K562 (cell line): ENCODE results near the gene KLHL22. TPM values are rescaled to one million over a fixed set of nuclear protein-coding genes. Genes with fewer than 3 reads are reported as not detected.
"Not testable (repeated sequence)": the region's sequence is repeated elsewhere in the genome, so short reads cannot be mapped to it uniquely, and the experiment has no call there.

Experiments
- ATAC-seq: fragments of 200-7000 bp; cut with Tn5 transposase; 3 replicates; pipeline ENCODE4 v1.9.1; 2020; ENCODE audit warnings: moderate library complexity
- BruUV-seq: library from RNA; stranded (reverse); fragments of 400-500 nt; replicated peaks from 2 replicates; lab custom pipeline; 2021; lab: Mats Ljungman, UMichigan
- CTCF ChIA-PET: fragments of 300-600 bp; formaldehyde crosslinking; extraction: SDS; loops from one replicate; lab custom pipeline; 2021; ENCODE audit warnings: low intra/inter-chr PET ratio; lab: Yijun Ruan, JAX
- POLR2A ChIA-PET: fragments of 300-600, 350-650 bp; sonication (Branson Sonifier 250); formaldehyde crosslinking; extraction: SDS; loops from one replicate; lab custom pipeline; 2021; ENCODE audit warnings: antibody characterized with exemption, inconsistent platforms; lab: Yijun Ruan, JAX
- DNase-seq, 4 experiments: peaks; one replicate each; pipeline versions ENCODE4 v3.0.0 to v3.0.0-alpha.2; 2011 to 2018; ENCODE audit warnings: low spot score in 3 of 4, mixed read lengths in 3 of 4; ENCODE audit errors: extremely low read depth in 1 of 4
- FAIRE-seq: peaks from 2 replicates; lab custom pipeline; 2011; peaks lifted over from hg19 to GRCh38; lab: Jason Lieb, UNC
- H2AFZ ChIP-seq: 2 replicates; pipeline ENCODE4 v1.6.0; 2011; ENCODE audit warnings: low read depth, low read length, control low read depth, inconsistent platforms
- H3K27ac ChIP-seq: fragments of 200-600 bp; 3 replicates; pipeline ENCODE4 v1.8.0; 2011; ENCODE audit warnings: low read depth, mild to moderate bottlenecking, control low read depth, inconsistent platforms, low read length, moderate library complexity, mixed read lengths; ENCODE audit errors: extremely low read depth
- H3K27me3 ChIP-seq, 2 experiments: fragments of 300-600 bp in 1 of 2; 2 replicates in 1 of 2; 3 replicates in 1 of 2; pipeline versions ENCODE4 v1.6.0 to v1.8.0; 2011; ENCODE audit warnings: inconsistent platforms in 2 of 2, low read length in 2 of 2, mild to moderate bottlenecking in 1 of 2, mixed read lengths in 1 of 2, moderate library complexity in 1 of 2; ENCODE audit not compliant: control insufficient read depth in 2 of 2, insufficient read depth in 2 of 2
- H3K36me3 ChIP-seq: fragments of 300-600 bp; 3 replicates; pipeline ENCODE4 v1.8.0; 2011; ENCODE audit warnings: mild to moderate bottlenecking, low read length, inconsistent platforms; ENCODE audit not compliant: control insufficient read depth, insufficient read depth
- H3K4me1 ChIP-seq, 2 experiments: fragments of 200-600 bp in 1 of 2; replicated peaks in 1 of 2; 2 replicates in 1 of 2; 3 replicates in 1 of 2; pipeline versions ENCODE4 v1.5.1 to v1.8.0; 2011; ENCODE audit warnings: inconsistent platforms in 2 of 2, low read length in 2 of 2, mild to moderate bottlenecking in 1 of 2, mixed read lengths in 1 of 2, moderate library complexity in 1 of 2; ENCODE audit not compliant: control insufficient read depth in 2 of 2, insufficient read depth in 2 of 2
- H3K4me2 ChIP-seq: 2 replicates; pipeline ENCODE4 v1.6.1; 2011; ENCODE audit warnings: low read length, control low read depth, inconsistent platforms, mixed read lengths; ENCODE audit not compliant: insufficient read depth
- H3K4me3 ChIP-seq: fragments of 200-600 bp; sonication (generic), shearing (Covaris generic); 2 replicates; pipeline ENCODE4 v1.5.1; 2016; ENCODE audit warnings: control low read depth, inconsistent platforms
- H3K79me2 ChIP-seq: fragments of 200-600 bp; 3 replicates; pipeline ENCODE4 v1.8.0; 2011; ENCODE audit warnings: low read length, inconsistent platforms; ENCODE audit not compliant: control insufficient read depth, insufficient read depth
- H3K9ac ChIP-seq, 2 experiments: 2 replicates each; pipeline versions ENCODE4 v1.6.0 to v1.6.1; 2011; ENCODE audit warnings: low read depth in 2 of 2, low read length in 2 of 2, control low read depth in 1 of 2, inconsistent platforms in 1 of 2, mild to moderate bottlenecking in 1 of 2, mixed read lengths in 1 of 2; ENCODE audit not compliant: insufficient read depth in 1 of 2
- H3K9me1 ChIP-seq: one replicate; pipeline ENCODE4 v1.6.0; 2011; ENCODE audit warnings: inconsistent platforms, mild to moderate bottlenecking, low read length, moderate library complexity; ENCODE audit not compliant: control insufficient read depth, insufficient read depth
- H3K9me3 ChIP-seq: replicated peaks from 2 replicates; pipeline ENCODE4 v1.5.1; 2011; ENCODE audit warnings: low read depth, low read length, inconsistent platforms; ENCODE audit not compliant: control insufficient read depth, insufficient read depth
- H4K20me1 ChIP-seq: replicated peaks from 2 replicates; pipeline ENCODE4 v1.6.1; 2011; ENCODE audit warnings: low read length, inconsistent platforms, mixed read lengths; ENCODE audit not compliant: control insufficient read depth, insufficient read depth
- HBP1 ChIP-seq: fragments of 450-650 bp; formaldehyde crosslinking; IDR thresholded peaks from 2 replicates; pipeline ENCODE4 v1.4.0; 2022; ENCODE audit warnings: missing genetic modification characterization
- MTA3 ChIP-seq: fragments of 450-650 bp; formaldehyde crosslinking; IDR thresholded peaks from 2 replicates; pipeline ENCODE4 v1.6.1; 2017; ENCODE audit warnings: mild to moderate bottlenecking, borderline replicate concordance
- POLR2B ChIP-seq: fragments of 450-650 bp; IDR thresholded peaks from 2 replicates; pipeline ENCODE4 v1.6.1; 2018; ENCODE audit warnings: low read depth; ENCODE audit not compliant: partially characterized antibody
- TBL1XR1 ChIP-seq, 2 experiments: IDR thresholded peaks; 2 replicates each; pipeline ENCODE4 v1.6.1; 2012; ENCODE audit warnings: improper control_type of control experiment in 2 of 2, low read length in 2 of 2, mild to moderate bottlenecking in 1 of 2
- ZBTB2 ChIP-seq: fragments of 450-650 bp; IDR thresholded peaks from 2 replicates; pipeline ENCODE4 v1.6.1; 2016; ENCODE audit warnings: antibody characterized with exemption
- ZNF830 ChIP-seq: fragments of 250-450 bp; sonication (Bioruptor Pico); IDR thresholded peaks from 2 replicates; pipeline ENCODE4 v1.5.0; 2021; ENCODE audit warnings: mild to moderate bottlenecking
- WGBS: fragments of 100-300 bp; shearing (Covaris generic); methylation state at CpG from one replicate; pipeline ENCODE4 v1.1.6; 2016; ENCODE audit warnings: low coverage, mixed read lengths; ENCODE audit not compliant: insufficient coverage; ENCODE audit errors: missing lambda C conversion rate; 5-methylcytosine and 5-hydroxymethylcytosine counted together
- in situ Hi-C: fragments of 300-500 bp; cut with MboI; formaldehyde crosslinking; loops from 4 replicates; pipeline ENCODE4 v1.15.0; 2018; ENCODE audit warnings: inconsistent platforms, mixed read lengths
- intact Hi-C: fragments of 100-400 bp; cut with micrococcal nuclease; formaldehyde crosslinking; loops from 2 replicates; pipeline ENCODE4 v1.14.2; 2022
- polyA plus RNA-seq, 8 experiments: library from polyadenylated mRNA; depleted of rRNA in 4 of 8; stranded (reverse) in 5 of 8; unstranded in 3 of 8; fragments of >200 nt; fragmentation: Nextera tagmentation in 2 of 8; fragmentation: Illumina TruSeq in 1 of 8; extraction: Ambion mirVana in 2 of 8; extraction: Trizol in 1 of 8; gene quantifications; 2 replicates each; pipeline versions ENCODE4 v1.2.1 to v1.2.3, GENCODE V29; 2011 to 2014; ENCODE audit warnings: inconsistent platforms in 1 of 8, missing spikeins in 1 of 8
- total RNA-seq, 7 experiments: library from RNA; depleted of rRNA in 6 of 7; stranded (reverse); fragments of >200 nt in 6 of 7; fragmentation: Illumina TruSeq in 2 of 7; extraction: Trizol in 2 of 7; gene quantifications; 2 replicates each; pipeline versions ENCODE4 v1.2.1 to v1.2.3, GENCODE V29; 2011 to 2021; ENCODE audit warnings: low replicate concordance in 1 of 7
- TF ChIP-seq, protein P1 (sequence below), 2 experiments: fragments of 450-650 bp in 1 of 2; sonication (generic) in 1 of 2; formaldehyde crosslinking in 1 of 2; IDR thresholded peaks; 2 replicates each; pipeline versions ENCODE4 v1.7.1 to v1.9.0; 2016 to 2022; ENCODE audit warnings: inconsistent platforms in 1 of 2, mild to moderate bottlenecking in 1 of 2, missing genetic modification reagents in 1 of 2

Gene KLHL22
- total and polyA plus RNA-seq, 9 of the 15 experiments (the other 6 are each of a cell fraction or from before 2014, with no cell fraction given) = 1.3 to 25.6 (median 15.2) TPM

DNA sequence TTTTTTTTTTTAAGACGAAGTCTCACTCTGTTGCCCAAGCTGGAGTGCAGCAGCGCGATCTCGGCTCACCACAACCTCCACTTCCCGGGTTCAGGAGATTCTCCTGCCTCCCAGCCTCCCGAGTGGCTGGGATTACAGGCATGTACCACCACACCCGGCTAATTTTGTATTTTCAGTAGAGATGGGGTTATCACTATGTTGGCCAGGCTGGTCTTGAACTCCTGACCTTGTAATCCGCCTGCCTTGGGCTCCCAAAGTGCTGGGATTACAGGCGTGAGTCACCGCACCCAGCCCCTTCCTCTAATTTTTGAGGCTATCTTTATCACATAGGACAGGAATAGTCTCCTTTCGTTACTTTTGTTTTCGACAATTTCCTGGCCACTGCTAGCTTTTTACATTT lies 20.0 kb downstream of the KLHL22 start:
- H3K27ac ChIP-seq, H3K9me1 ChIP-seq, H3K4me3 ChIP-seq, H3K9me3 ChIP-seq, H2AFZ ChIP-seq, H3K36me3 ChIP-seq, intact Hi-C loops, BruUV-seq, H3K4me1 ChIP-seq, H3K27me3 ChIP-seq, H3K4me2 ChIP-seq, H3K79me2 ChIP-seq, FAIRE-seq, H3K9ac ChIP-seq, ATAC-seq, in situ Hi-C loops: not testable (repeated sequence)
- peak in 1 of 4 experiments; percentile 54 for DNase-seq
- H4K20me1 ChIP-seq = peaks cover 16% of the 10 kb centered on the region
- POLR2A ChIA-PET = interaction anchor here (0.6 to 5.6 kb wide), 3 partner anchors 8 to 974 kb away, joined by 3 to 46 read pairs (median 11); no protein-coding TSS in a partner anchor
- CTCF ChIA-PET = interaction anchor here (0.6 kb wide), 1 partner anchor 59 kb away, joined by 3 read pairs; no protein-coding TSS in a partner anchor
- WGBS = 26% methylated on average over 12 of the region's 12 CpGs
- TF ChIP-seq MTA3 (peak; percentile 64; the same call in 1 of the 2 replicates), TBL1XR1 (IDR thresholded peaks at IDR 0.05; ENCODE audit: low read length in 2 of 2) (0 out of 4 replicates have a peak, but pooled peaks of 1 of the 2 experiments have one; percentile 20), HBP1 (CRISPR knock-in tag) (peak; percentile 55; the same call in 1 of the 2 replicates), ZBTB2 (0 out of 2 replicates have a peak, but pooled peaks have one; percentile 36), ZNF830 (CRISPR knock-in tag) (0 out of 2 replicates have a peak, but pooled peaks have one; percentile 15), POLR2B (peak; percentile 56)
- TF ChIP-seq, protein P1, sequence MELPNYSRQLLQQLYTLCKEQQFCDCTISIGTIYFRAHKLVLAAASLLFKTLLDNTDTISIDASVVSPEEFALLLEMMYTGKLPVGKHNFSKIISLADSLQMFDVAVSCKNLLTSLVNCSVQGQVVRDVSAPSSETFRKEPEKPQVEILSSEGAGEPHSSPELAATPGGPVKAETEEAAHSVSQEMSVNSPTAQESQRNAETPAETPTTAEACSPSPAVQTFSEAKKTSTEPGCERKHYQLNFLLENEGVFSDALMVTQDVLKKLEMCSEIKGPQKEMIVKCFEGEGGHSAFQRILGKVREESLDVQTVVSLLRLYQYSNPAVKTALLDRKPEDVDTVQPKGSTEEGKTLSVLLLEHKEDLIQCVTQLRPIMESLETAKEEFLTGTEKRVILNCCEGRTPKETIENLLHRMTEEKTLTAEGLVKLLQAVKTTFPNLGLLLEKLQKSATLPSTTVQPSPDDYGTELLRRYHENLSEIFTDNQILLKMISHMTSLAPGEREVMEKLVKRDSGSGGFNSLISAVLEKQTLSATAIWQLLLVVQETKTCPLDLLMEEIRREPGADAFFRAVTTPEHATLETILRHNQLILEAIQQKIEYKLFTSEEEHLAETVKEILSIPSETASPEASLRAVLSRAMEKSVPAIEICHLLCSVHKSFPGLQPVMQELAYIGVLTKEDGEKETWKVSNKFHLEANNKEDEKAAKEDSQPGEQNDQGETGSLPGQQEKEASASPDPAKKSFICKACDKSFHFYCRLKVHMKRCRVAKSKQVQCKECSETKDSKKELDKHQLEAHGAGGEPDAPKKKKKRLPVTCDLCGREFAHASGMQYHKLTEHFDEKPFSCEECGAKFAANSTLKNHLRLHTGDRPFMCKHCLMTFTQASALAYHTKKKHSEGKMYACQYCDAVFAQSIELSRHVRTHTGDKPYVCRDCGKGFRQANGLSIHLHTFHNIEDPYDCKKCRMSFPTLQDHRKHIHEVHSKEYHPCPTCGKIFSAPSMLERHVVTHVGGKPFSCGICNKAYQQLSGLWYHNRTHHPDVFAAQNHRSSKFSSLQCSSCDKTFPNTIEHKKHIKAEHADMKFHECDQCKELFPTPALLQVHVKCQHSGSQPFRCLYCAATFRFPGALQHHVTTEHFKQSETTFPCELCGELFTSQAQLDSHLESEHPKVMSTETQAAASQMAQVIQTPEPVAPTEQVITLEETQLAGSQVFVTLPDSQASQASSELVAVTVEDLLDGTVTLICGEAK (IDR thresholded peaks at IDR 0.05) = 0 out of 2 replicates have a peak, but pooled peaks have one; percentile 15
- TF ChIP-seq, protein P1 (CRISPR knock-in tag; IDR thresholded peaks at IDR 0.05) = not testable (repeated sequence)
